ENCODE data around the gene CUZD1. TPM values are rescaled to one million over a fixed set of nuclear protein-coding genes. Genes with fewer than 3 reads are reported as not detected.

The CUZD1 gene
- total RNA-seq, 1 experiment from 2014 or later: 3.5 TPM

DNA sequence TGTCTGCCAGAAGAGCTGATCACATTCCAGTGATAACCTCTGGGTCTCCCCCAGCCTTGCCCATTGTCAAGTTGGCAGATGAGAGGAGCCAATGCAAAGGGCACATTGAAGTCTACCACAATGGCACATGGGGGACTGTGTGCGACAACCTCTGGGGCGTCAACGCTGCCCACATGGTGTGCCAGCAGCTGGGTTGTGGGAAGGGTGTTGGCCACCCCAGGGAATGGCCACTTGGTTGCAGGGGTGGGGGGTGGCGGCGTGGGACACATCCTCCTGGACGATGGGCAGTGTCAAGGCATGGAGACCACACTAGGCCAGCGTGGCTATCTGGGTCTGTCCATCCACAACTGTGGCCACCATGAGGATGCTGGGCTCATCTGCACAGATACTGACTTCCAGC lies 43.4 kb downstream of the CUZD1 start:
- H3K4me3 Mint-ChIP-seq: no peak overlapping the region
- ChIA-PET POLR2A (no interaction called here), CTCF (no interaction called here)
- ATAC-seq (no peak), DNase-seq (ENCODE audit: low spot score) (no peak)
- peaks cover 17% of the 10 kb centered on the region for H3K27me3 Mint-ChIP-seq (ENCODE audit: low read depth)
- H3K4me1 Mint-ChIP-seq: no peaks in the 10 kb centered on the region
- H3K36me3 Mint-ChIP-seq: no peaks in the 10 kb centered on the region
- H3K9me3 Mint-ChIP-seq: peaks cover 3% of the 10 kb centered on the region; the same call in 1 of the 2 replicates
- H3K27ac Mint-ChIP-seq: no peak overlapping the region
- no peak for TF ChIP-seq IRF2 (CRISPR knock-in tag; IDR thresholded peaks at IDR 0.05; ENCODE audit: borderline replicate concordance, low read depth)
- no peak for TF ChIP-seq USF1 (CRISPR knock-in tag; IDR thresholded peaks at IDR 0.05)
- TF ChIP-seq ESRRA (CRISPR knock-in tag; IDR thresholded peaks at IDR 0.05; ENCODE audit: borderline replicate concordance): no peak
- no peak for TF ChIP-seq RELA (CRISPR knock-in tag; IDR thresholded peaks at IDR 0.05; ENCODE audit: borderline replicate concordance)
- TF ChIP-seq, protein P1, sequence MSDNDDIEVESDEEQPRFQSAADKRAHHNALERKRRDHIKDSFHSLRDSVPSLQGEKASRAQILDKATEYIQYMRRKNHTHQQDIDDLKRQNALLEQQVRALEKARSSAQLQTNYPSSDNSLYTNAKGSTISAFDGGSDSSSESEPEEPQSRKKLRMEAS (CRISPR knock-in tag; IDR thresholded peaks at IDR 0.05): no peak
- TF ChIP-seq ETV6 (CRISPR knock-in tag; IDR thresholded peaks at IDR 0.05): no peak
- TF ChIP-seq E2F1 (CRISPR knock-in tag; IDR thresholded peaks at IDR 0.05): no peak
- TF ChIP-seq, protein P2, sequence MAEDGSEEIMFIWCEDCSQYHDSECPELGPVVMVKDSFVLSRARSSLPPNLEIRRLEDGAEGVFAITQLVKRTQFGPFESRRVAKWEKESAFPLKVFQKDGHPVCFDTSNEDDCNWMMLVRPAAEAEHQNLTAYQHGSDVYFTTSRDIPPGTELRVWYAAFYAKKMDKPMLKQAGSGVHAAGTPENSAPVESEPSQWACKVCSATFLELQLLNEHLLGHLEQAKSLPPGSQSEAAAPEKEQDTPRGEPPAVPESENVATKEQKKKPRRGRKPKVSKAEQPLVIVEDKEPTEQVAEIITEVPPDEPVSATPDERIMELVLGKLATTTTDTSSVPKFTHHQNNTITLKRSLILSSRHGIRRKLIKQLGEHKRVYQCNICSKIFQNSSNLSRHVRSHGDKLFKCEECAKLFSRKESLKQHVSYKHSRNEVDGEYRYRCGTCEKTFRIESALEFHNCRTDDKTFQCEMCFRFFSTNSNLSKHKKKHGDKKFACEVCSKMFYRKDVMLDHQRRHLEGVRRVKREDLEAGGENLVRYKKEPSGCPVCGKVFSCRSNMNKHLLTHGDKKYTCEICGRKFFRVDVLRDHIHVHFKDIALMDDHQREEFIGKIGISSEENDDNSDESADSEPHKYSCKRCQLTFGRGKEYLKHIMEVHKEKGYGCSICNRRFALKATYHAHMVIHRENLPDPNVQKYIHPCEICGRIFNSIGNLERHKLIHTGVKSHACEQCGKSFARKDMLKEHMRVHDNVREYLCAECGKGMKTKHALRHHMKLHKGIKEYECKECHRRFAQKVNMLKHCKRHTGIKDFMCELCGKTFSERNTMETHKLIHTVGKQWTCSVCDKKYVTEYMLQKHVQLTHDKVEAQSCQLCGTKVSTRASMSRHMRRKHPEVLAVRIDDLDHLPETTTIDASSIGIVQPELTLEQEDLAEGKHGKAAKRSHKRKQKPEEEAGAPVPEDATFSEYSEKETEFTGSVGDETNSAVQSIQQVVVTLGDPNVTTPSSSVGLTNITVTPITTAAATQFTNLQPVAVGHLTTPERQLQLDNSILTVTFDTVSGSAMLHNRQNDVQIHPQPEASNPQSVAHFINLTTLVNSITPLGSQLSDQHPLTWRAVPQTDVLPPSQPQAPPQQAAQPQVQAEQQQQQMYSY (CRISPR knock-in tag; IDR thresholded peaks at IDR 0.05): no peak

DNA sequence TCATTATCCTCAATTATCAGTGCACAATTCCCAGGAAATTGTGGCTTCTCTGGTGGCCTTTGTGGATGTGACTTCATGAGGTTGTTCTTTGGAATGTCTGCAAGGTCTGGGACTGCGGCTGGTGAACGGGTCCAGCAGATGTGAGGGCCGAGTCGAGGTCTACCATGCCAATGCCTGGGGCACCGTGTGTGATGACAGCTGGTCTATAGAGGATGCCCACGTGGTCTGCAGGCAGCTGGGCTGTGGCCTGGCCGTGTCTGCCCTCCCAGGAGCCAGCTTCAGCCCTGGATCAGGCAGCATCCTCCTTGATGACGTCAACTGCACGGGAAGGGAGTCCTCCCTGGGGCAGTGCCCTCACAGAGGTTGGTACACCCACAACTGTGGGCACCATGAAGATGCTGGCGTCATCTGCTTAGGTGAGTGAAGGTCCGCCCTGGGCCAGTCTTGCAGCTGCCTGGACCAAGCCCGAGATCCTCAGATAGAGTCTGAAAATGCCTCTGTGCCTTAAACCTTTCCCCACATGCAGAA lies 46.9 kb downstream of the CUZD1 start:
- H3K27ac Mint-ChIP-seq: no peak overlapping the region
- DNase-seq (ENCODE audit: low spot score) (no peak), ATAC-seq (no peak)
- TF ChIP-seq FOXK1 (CRISPR knock-in tag; IDR thresholded peaks at IDR 0.05) (no peak), CREB1 (CRISPR knock-in tag; IDR thresholded peaks at IDR 0.05) (no peak), CREM (CRISPR knock-in tag; IDR thresholded peaks at IDR 0.05) (no peak), ZNF121 (CRISPR knock-in tag; IDR thresholded peaks at IDR 0.05) (no peak), FOXP4 (CRISPR knock-in tag; IDR thresholded peaks at IDR 0.05) (no peak), ZNF219 (CRISPR knock-in tag; IDR thresholded peaks at IDR 0.05; ENCODE audit: borderline replicate concordance) (no peak), ZNF317 (CRISPR knock-in tag; IDR thresholded peaks at IDR 0.05; ENCODE audit: borderline replicate concordance, low read depth) (no peak), ETV6 (CRISPR knock-in tag; IDR thresholded peaks at IDR 0.05) (no peak)
- TF ChIP-seq, protein P3, sequence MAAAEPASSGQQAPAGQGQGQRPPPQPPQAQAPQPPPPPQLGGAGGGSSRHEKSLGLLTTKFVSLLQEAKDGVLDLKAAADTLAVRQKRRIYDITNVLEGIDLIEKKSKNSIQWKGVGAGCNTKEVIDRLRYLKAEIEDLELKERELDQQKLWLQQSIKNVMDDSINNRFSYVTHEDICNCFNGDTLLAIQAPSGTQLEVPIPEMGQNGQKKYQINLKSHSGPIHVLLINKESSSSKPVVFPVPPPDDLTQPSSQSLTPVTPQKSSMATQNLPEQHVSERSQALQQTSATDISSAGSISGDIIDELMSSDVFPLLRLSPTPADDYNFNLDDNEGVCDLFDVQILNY (CRISPR knock-in tag; IDR thresholded peaks at IDR 0.05): no peak
- ChIA-PET POLR2A (no interaction called here), CTCF (no interaction called here)
- no peaks in the 10 kb centered on the region for H3K4me1 Mint-ChIP-seq
- peaks cover 3% of the 10 kb centered on the region; the same call in 1 of the 2 replicates for H3K9me3 Mint-ChIP-seq
- H3K4me3 Mint-ChIP-seq: no peak overlapping the region
- no peaks in the 10 kb centered on the region for H3K36me3 Mint-ChIP-seq
- no peaks in the 10 kb centered on the region; the same call in 1 of the 2 replicates for H3K27me3 Mint-ChIP-seq (ENCODE audit: low read depth)

Data from WTC11 (cell line).